Endothelial cell of coronary artery (primary cell): Measurements from ENCODE around the gene PYGL. TPM values are rescaled to one million over a fixed set of nuclear protein-coding genes. Genes with fewer than 3 reads are reported as not detected.

Experiments
- total RNA-seq: library from RNA; depleted of rRNA; stranded (reverse); fragments of >200 nt; gene quantifications from 2 replicates; pipeline ENCODE4 v1.2.3, GENCODE V29; 2014

PYGL gene
- total RNA-seq: 63.3 and 79.6 TPM in 2 replicates

GRCh38 chr14:50943943-50944646 is at the start of gene PYGL:
TSS of gene PYGL (minus strand) at chr14:50944483. CDS start at chr14:50944403, 80 bp downstream.

GRCh38 chr14:50871914-50872732 is 72.2 kb downstream of the PYGL start, which contains the start of gene ABHD12B:
TSS of gene ABHD12B (plus strand) at chr14:50872053. CDS start at chr14:50872175, 122 bp downstream.

Other genes starting within 250 kb of the PYGL start
- 34.1 and 41.3 TPM in 2 replicates for gene NIN, start 113.3 kb downstream of the PYGL start, total RNA-seq
- not detected in 2 replicates for gene ABHD12B, start 72.4 kb downstream of the PYGL start, total RNA-seq
- under 0.01 TPM in 1 of 2 replicates, not detected in the other for gene TRIM9, start 150.6 kb upstream of the PYGL start, total RNA-seq